Left renal cortex interstitium (tissue), 4 donors: ENCODE results near the gene SOX6. TPM values are rescaled to one million over a fixed set of nuclear protein-coding genes. Genes with fewer than 3 reads are reported as not detected.

Experiments used
- DNase-seq, 4 donors: peaks; one replicate each; pipeline ENCODE4 v3.0.0-alpha.2; 2013; ENCODE audit warnings: low read depth in 4 of 4, low spot score in 2 of 4, missing footprints in 1 of 4
- polyA plus RNA-seq, 4 donors: library from polyadenylated mRNA; unstranded; fragments of 120-200 nt; gene quantifications; one replicate each; pipeline ENCODE4 v1.2.1, GENCODE V29; 2013; ENCODE audit not compliant: insufficient read length in 4 of 4

Gene SOX6
- polyA plus RNA-seq, 4 donors: 17.2 to 23.3 (median 21.4) TPM

- DNase-seq: no peak
Observed at GRCh38 chr11:16322190-16322589, 34.2 kb downstream of the SOX6 start.

DNA sequence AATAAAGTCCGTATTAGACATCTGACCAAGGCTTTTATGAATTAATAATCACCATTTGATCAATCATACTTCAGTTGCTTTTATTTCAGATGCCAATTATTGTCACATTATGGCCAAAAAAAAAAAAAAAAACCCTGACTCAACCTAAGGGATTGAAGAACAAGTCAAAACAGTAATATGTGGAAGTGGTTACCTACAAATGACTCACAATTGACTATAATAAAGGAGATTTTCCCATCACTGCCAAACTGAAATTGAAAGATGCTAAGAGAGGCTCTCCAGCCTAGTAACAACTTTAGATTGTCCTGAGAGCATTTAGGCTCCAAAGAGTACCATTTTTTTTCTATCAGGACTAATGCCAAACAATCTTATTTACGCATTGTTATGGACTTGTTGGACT lies 35.2 kb downstream of the SOX6 start:
- DNase-seq: no peak

- DNase-seq: no peak
Observed at GRCh38 chr11:16318320-16318719, 38.0 kb downstream of the SOX6 start.

- DNase-seq: no peak
Observed at GRCh38 chr11:16317712-16318111, 38.6 kb downstream of the SOX6 start.

- no peak for DNase-seq
Observed at GRCh38 chr11:16313846-16314245, 42.5 kb downstream of the SOX6 start.

- no peak for DNase-seq
Observed at GRCh38 chr11:16312233-16312765, 44.0 kb downstream of the SOX6 start.

GRCh38 chr11:16311831-16312230 lies 44.5 kb downstream of the SOX6 start:
- no peak for DNase-seq

DNA sequence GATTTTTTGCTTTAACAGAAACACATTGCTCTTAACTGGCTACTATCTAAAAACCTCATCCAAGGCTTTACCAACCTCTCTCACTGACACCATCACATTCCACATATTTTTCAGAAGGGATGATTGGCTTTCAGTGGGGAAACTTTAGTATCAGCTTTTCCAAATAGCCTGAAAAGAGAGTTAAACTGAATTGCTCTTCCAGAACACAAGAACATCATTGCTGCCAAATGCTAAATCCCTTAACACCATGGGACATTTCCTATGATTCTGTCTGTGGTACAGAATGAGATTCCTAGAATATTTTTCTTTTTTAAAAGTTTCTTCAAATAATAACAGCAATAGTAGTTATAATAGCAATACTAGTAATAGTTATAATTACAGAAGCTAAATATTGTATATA lies 45.4 kb downstream of the SOX6 start:
- DNase-seq: no peak

DNA sequence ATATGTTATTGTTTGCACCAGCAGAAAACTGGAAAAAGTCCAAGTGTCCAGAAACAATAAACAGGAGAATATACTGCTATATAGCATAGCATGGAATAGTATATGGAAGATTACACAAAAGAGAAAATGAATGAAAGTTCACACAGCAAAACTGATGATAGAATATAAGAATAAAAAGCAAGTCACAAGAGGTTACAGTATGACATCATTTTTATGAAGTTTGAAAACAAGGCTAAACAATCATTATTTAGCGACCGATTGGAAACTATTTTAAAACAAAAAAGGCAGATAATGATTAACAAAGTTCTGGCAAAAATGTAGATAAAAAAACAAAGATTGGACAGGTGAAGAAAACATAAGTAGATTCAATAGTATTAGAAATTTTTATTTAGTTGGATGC lies 47.1 kb downstream of the SOX6 start:
- DNase-seq: no peak

DNA sequence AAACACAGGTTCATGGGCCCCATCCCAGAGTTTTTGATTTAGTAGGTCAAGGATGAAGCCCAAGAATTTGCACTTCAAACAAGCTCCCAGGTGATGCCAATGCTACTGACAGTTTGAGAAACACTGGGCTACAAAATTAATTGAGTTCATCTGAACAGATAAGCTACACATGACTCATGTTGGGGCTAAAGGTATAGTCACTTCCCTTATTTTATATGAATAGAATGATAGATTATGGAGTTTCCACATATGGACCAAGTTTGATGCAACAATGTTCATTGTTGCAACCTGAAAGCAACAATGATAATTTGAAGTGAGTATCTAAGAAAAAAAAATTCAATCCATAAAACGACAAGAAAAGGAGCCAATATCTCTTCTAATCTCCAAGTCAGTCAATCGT lies 54.9 kb downstream of the SOX6 start:
- no peak for DNase-seq

DNA sequence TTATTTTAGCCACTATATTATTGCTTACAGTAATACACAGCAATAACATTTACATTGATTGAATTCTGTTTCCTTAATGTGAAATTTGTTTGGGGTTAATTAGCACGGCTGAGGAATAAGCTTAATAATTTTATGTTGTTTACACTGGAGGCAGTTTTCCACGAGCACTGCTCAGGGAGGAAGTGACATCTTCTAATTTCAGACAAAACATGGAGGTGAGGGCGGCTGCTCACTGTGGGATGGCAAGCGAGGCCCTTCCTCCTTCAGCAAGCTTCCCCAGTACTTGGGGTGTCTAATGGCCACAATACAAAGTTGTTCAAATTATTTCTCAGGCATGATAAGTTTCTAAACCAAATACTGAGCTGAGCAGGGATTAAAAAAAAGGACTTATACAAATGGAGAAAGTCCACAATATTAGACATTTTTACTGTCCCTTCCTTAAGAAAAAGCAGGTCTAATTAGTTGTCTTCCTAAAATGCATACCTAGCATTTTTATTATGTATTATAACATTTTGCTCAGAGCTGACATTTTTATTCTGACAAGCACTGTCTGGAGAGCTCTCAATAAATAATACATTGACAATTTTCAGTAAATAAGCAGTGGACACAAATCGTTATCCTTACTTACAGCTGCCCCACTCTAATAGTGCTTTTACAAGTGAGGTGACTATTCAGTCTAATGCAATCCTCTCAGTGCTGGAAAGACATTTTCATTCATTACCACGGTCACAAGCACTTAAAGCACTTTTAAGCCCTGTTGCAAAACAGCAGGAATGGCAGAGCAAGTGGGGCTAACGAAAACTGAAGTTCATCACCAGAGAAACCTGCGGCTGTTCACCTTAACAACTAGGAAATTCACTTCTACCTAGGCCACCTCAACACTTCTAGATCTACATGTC lies 56.2 kb downstream of the SOX6 start:
- DNase-seq: no peak

DNA sequence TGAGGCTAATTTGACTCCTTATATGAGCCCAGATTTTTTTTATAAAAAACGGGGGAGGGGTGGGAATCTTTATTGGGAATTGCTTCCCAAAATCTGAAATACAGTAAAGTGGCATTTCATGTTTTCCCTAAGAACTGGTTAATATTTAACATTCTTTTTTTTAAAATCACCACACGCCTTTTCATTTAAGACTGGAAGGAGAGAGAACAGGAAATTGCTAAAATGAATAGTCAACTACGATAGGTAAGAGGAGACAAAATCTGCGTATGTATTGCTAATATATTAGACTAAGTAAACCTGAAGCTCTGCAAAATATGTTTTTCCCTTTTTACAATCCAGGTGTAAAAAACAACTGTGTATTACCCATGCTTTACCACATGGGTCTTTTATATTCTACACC lies 57.0 kb downstream of the SOX6 start:
- no peak for DNase-seq

DNA sequence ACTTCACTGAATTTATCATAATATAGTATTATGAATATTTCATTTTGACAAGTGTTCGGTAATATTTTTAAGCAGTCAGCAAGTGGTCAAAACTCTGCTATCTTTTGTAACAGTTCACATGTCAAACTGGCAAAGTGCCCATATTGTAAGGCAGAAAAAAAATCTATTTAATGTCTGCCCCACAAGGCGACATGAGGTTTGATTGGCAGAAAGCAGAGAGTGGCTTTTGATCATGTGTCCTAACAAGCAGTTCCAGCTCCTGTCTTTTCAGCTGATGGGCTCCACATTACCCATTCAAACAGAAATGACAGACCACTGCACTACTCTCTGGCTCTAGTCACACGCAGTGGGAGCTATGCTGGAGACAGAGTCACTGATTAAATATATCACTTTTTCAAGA lies 59.0 kb downstream of the SOX6 start:
- DNase-seq: no peak

GRCh38 chr11:16296273-16296672 lies 60.1 kb downstream of the SOX6 start:
- no peak for DNase-seq

DNA sequence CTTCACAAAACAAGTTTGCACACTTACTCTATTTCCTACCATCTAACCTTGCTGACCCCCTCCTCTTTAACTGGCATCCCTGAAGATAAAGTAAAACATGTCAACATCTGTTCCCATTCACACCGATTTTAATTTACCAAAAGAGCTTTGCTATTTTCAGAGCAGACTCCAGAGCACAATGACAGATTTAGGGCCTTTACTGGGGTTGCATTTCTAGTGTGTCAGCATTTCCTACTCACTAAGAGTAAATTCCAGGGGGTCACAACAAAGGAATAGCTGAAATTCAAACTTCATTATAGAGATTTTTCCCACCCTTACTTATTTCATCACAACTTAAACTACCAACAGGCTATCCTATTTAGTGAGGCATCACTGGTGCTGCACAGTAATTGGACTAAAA lies 60.8 kb downstream of the SOX6 start:
- no peak for DNase-seq

- no peak for DNase-seq
Observed at GRCh38 chr11:16293204-16293681, 63.1 kb downstream of the SOX6 start.

DNA sequence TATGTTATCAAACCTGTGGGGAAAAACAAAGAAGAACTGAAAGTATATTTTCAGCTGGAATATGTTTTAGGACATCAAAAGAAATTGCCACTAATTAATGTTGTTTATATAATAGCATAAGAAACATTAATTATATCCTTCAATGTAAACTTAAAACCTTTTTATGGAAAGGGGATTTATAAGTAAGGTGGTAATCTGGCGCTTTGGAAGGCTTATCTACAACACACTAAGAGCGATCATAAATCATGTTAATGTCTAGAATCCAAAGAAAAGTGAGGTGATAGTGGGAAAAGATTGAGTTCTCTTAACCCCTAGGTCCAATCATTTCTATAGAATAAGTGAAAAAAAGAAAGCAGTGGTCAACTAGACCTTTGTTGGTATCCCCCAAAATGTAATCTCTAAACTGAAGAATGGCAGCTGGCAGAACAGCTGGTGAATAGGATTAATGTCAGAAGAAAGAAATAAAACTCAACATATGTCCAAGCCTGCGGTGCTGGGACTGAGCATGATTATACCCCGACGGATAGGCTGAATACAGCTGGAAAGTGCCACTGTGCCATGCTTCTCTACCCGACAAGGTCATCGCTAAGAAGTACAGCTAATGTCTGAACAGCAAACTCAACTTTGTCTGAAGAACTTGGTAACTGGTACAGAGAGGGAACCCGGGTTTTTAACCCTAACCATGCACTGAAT lies 64.0 kb downstream of the SOX6 start:
- DNase-seq: no peak

DNA sequence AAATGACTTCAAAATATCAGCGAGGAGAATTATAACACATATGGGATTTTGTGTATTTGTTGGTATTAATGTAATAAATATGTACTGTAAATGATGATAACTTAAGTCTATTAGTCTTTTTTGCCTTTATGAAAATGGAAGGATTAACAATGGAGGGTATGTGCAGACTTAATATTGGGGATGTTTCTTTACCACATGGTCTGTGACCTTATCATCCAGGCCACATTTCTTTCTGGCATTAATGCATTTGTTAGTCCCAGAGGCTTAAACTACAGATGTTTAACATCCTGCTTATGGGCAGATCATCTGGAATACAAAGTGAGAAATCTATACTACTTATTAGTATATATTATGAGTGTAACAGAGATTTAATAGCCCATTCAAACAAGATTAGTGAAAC lies 64.6 kb downstream of the SOX6 start:
- DNase-seq: no peak

DNA sequence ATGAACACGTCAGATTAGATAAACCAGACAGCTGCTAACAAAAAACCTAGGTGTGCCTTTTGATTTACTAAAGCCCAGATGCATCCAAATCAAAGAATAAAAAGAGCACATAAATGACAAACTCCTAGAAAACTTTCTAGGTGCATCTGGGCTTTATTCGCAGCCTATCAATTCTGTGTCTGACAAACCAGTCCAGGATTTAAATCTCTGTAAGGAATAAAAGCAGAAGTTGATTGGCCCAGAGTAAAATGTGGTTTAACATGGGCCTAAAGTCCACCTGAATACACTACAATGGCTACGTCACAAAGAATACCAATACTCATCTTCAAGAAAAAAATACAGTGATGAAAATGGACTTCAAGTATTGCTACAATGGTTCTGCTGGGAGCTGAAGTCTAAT lies 66.8 kb downstream of the SOX6 start:
- no peak for DNase-seq

GRCh38 chr11:16287630-16288280 lies 68.6 kb downstream of the SOX6 start:
- DNase-seq: no peak

- no peak for DNase-seq
Observed at GRCh38 chr11:16286095-16286494, 70.3 kb downstream of the SOX6 start.
